GM10266 (cell line): ENCODE measurements around the gene GPR42.

ENCODE experiments used
- DNase-seq: peaks from one replicate; pipeline ENCODE4 v3.0.0; 2012; ENCODE audit errors: extremely low spot score
- CTCF ChIP-seq: IDR thresholded peaks from 2 replicates; pipeline ENCODE4 v1.5.1; 2012; ENCODE audit warnings: mild to moderate bottlenecking, low read depth; ENCODE audit not compliant: control insufficient read depth, insufficient read depth; ENCODE audit errors: missing control alignments

Gene GPR42

GRCh38 chr19:35351411-35352176 lies 19.3 kb upstream of the GPR42 start:
- TF ChIP-seq CTCF: no peak
- DNase-seq: no peak

GRCh38 chr19:35352177-35352447 lies 18.8 kb upstream of the GPR42 start:
- no peak for DNase-seq
- no peak for TF ChIP-seq CTCF

GRCh38 chr19:35352448-35353304 lies 18.2 kb upstream of the GPR42 start:
- DNase-seq: peak; percentile 89
- peak; percentile 82 for TF ChIP-seq CTCF

- no peak for DNase-seq
- TF ChIP-seq CTCF: no peak
Observed at GRCh38 chr19:35353635-35354034, 17.2 kb upstream of the GPR42 start.

GRCh38 chr19:35354898-35355297 lies 16.0 kb upstream of the GPR42 start:
- TF ChIP-seq CTCF: no peak
- no peak for DNase-seq

GRCh38 chr19:35355791-35356460 lies 14.9 kb upstream of the GPR42 start:
- TF ChIP-seq CTCF: no peak
- DNase-seq: no peak
